Measurements from ENCODE around the gene PCARE. TPM values are rescaled to one million over a fixed set of nuclear protein-coding genes. Genes with fewer than 3 reads are reported as not detected.

PCARE gene
- total RNA-seq, 1 experiment from 2014 or later, result not detected

DNA sequence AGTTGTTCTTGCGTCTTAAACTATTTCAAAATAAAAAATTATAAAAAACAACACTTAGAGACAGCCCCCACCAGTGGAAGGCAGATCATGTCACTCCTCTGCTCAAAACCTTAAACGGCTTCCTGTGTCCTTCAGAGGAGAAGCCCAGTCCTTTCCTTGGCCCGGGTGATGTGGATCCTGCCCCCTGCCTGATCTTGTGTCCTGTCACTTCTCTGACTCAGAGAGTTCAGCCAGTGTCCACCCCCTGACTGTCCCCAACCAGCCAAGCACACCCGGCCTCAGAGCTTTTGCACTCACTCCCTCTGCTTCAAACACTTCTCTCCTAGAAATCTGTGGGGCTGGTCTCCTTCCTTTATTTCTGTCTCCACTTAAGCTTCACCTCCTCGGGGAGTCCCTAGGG lies 57.8 kb downstream of the PCARE start:
- Histone ChIP-seq H3K9me3 (ENCODE audit: control insufficient read depth, insufficient read depth, low read depth, low read length) (no peaks in the 10 kb centered on the region), H3K27ac (ENCODE audit: low read length) (no peak overlapping the region), H3K27me3 (ENCODE audit: control insufficient read depth, insufficient read depth, low read length) (no peaks in the 10 kb centered on the region), H3K4me3 (ENCODE audit: low read depth in 2 of 2, low read length in 2 of 2) (no peak overlapping the region), H3K36me3 (ENCODE audit: control insufficient read depth, insufficient read depth, low read length) (no peaks in the 10 kb centered on the region), H3K4me1 (ENCODE audit: control insufficient read depth, insufficient read depth, low read length) (peaks cover 3% of the 10 kb centered on the region; the same call in 1 of the 2 replicates)
- intact Hi-C loops (cut with micrococcal nuclease; ENCODE audit: unreplicated experiment), result no loop called here
- no peak for ATAC-seq
- DNase-seq (ENCODE audit: low read depth, low spot score), result no peak
- POLR2A ChIA-PET, result interaction anchor here (0.7 kb wide), 1 partner anchor 11 kb away, joined by 3 read pairs; no protein-coding TSS in a partner anchor
- CTCF ChIA-PET, result no interaction called here
- TF ChIP-seq SIN3A (IDR thresholded peaks at IDR 0.05; ENCODE audit: borderline replicate concordance, insufficient read depth, low read depth, low read length), result no peak
- no peak for TF ChIP-seq TCF7L2 (IDR thresholded peaks at IDR 0.05; ENCODE audit: low read depth, low read length)
- BruUV-seq (replicated peaks), result no TSS peak
- in situ Hi-C loops (cut with HindIII; ENCODE audit: low pct_unique_long_range_greater_than_20kb, low sequenced_read_pairs), result no loop called here

DNA sequence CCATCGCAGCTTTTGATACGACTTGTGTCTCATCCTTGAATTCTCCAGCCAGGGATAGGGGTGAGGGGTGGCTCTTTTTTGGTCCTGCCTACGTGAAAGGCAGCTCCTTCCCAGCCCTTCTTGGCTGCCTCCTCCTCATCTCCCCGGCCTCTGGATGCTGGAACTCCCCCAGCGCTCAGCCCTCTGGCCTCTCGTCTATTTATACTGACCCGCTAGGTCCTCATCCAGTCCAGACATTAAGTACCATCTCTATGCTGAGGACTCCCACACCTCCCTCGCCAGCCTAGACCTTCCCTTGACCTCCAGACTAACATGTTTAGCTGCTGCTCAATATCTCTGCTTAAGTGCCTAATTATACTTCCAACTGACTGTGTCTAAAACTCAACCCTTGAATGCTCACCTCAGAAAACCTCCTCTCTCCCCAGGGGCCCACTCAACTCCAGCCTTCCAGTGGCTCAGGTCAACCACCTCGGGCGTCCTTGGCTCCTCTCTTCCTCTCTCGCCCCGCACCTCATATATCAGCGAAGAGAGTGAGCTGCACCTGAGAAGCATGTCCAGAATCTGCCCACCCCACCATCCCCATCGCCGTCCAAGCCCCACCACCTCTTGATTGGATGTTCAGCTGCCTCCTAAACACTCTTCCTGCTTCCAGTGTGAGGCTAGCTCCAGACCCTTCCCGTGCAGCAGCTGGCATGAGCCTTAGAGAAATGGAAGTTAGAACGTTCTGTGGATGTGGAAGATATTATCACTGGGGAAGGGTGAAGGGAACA lies 58.4 kb downstream of the PCARE start:
- TF ChIP-seq POLR2AphosphoS5 (IDR thresholded peaks at IDR 0.05; ENCODE audit: low read depth, low read length) (no peak), TCF7L2 (IDR thresholded peaks at IDR 0.05; ENCODE audit: low read depth, low read length) (no peak), SIN3A (IDR thresholded peaks at IDR 0.05; ENCODE audit: borderline replicate concordance, insufficient read depth, low read depth, low read length) (no peak)
- TF ChIP-seq, protein P1, sequence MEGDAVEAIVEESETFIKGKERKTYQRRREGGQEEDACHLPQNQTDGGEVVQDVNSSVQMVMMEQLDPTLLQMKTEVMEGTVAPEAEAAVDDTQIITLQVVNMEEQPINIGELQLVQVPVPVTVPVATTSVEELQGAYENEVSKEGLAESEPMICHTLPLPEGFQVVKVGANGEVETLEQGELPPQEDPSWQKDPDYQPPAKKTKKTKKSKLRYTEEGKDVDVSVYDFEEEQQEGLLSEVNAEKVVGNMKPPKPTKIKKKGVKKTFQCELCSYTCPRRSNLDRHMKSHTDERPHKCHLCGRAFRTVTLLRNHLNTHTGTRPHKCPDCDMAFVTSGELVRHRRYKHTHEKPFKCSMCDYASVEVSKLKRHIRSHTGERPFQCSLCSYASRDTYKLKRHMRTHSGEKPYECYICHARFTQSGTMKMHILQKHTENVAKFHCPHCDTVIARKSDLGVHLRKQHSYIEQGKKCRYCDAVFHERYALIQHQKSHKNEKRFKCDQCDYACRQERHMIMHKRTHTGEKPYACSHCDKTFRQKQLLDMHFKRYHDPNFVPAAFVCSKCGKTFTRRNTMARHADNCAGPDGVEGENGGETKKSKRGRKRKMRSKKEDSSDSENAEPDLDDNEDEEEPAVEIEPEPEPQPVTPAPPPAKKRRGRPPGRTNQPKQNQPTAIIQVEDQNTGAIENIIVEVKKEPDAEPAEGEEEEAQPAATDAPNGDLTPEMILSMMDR (IDR thresholded peaks at IDR 0.05), result no peak
- TF ChIP-seq, protein P2, sequence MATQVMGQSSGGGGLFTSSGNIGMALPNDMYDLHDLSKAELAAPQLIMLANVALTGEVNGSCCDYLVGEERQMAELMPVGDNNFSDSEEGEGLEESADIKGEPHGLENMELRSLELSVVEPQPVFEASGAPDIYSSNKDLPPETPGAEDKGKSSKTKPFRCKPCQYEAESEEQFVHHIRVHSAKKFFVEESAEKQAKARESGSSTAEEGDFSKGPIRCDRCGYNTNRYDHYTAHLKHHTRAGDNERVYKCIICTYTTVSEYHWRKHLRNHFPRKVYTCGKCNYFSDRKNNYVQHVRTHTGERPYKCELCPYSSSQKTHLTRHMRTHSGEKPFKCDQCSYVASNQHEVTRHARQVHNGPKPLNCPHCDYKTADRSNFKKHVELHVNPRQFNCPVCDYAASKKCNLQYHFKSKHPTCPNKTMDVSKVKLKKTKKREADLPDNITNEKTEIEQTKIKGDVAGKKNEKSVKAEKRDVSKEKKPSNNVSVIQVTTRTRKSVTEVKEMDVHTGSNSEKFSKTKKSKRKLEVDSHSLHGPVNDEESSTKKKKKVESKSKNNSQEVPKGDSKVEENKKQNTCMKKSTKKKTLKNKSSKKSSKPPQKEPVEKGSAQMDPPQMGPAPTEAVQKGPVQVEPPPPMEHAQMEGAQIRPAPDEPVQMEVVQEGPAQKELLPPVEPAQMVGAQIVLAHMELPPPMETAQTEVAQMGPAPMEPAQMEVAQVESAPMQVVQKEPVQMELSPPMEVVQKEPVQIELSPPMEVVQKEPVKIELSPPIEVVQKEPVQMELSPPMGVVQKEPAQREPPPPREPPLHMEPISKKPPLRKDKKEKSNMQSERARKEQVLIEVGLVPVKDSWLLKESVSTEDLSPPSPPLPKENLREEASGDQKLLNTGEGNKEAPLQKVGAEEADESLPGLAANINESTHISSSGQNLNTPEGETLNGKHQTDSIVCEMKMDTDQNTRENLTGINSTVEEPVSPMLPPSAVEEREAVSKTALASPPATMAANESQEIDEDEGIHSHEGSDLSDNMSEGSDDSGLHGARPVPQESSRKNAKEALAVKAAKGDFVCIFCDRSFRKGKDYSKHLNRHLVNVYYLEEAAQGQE (IDR thresholded peaks at IDR 0.05; ENCODE audit: insufficient read depth in 1 of 2, low read depth in 2 of 2, low read length in 1 of 2), result no peak
- ChIA-PET POLR2A (no interaction called here), CTCF (no interaction called here)
- intact Hi-C loops (cut with micrococcal nuclease; ENCODE audit: unreplicated experiment) (no loop called here), in situ Hi-C loops (cut with HindIII; ENCODE audit: low pct_unique_long_range_greater_than_20kb, low sequenced_read_pairs) (no loop called here)
- no TSS peak for BruUV-seq (replicated peaks)
- Histone ChIP-seq H3K4me1 (ENCODE audit: control insufficient read depth, insufficient read depth, low read length) (peaks cover 3% of the 10 kb centered on the region; the same call in 1 of the 2 replicates), H3K27ac (ENCODE audit: low read length) (no peak overlapping the region), H3K36me3 (ENCODE audit: control insufficient read depth, insufficient read depth, low read length) (no peaks in the 10 kb centered on the region), H3K9me3 (ENCODE audit: control insufficient read depth, insufficient read depth, low read depth, low read length) (no peaks in the 10 kb centered on the region), H3K4me3 (ENCODE audit: low read depth in 2 of 2, low read length in 2 of 2) (no peak overlapping the region), H3K27me3 (ENCODE audit: control insufficient read depth, insufficient read depth, low read length) (no peaks in the 10 kb centered on the region)
- DNase-seq (ENCODE audit: low read depth, low spot score) (no peak), ATAC-seq (no peak)
